Right lobe of liver (tissue), 6 donors: ENCODE data around the gene TRIAP1. TPM values are rescaled to one million over a fixed set of nuclear protein-coding genes. Genes with fewer than 3 reads are reported as not detected.

Experiments
- ATAC-seq, 4 donors: fragments of 200-7000 bp; cut with Tn5 transposase; one replicate each; pipeline ENCODE4 v1.9.1; 2020; ENCODE audit warnings: mild to moderate bottlenecking in 4 of 4, moderate library complexity in 4 of 4
- DNase-seq, 3 donors: peaks; one replicate each; pipeline ENCODE4 v3.0.0-alpha.2; 2020
- H3K27ac ChIP-seq, 3 donors: fragments of 200-600 bp; one replicate each; pipeline ENCODE4 v1.8.0; 2022
- H3K27me3 ChIP-seq, 2 donors: fragments of 200-600 bp; one replicate each; pipeline ENCODE4 v1.8.0; 2022
- H3K36me3 ChIP-seq, 4 donors: fragments of 200-600 bp; sonication (generic) in 1 of 4; one replicate each; pipeline versions ENCODE4 v1.5.1 to v1.8.0; 2017 to 2022; ENCODE audit warnings: control low read depth in 1 of 4
- H3K4me1 ChIP-seq, 4 donors: fragments of 200-600 bp; sonication (generic) in 1 of 4; one replicate each; pipeline versions ENCODE4 v1.5.1 to v1.8.0; 2017 to 2022; ENCODE audit warnings: control low read depth in 1 of 4
- H3K4me3 ChIP-seq, 3 donors: fragments of 200-600 bp; one replicate each; pipeline ENCODE4 v1.8.0; 2022
- H3K9me3 ChIP-seq, 4 donors: fragments of 200-600 bp; sonication (generic) in 1 of 4; one replicate each; pipeline versions ENCODE4 v1.5.1 to v1.8.0; 2017 to 2022; ENCODE audit warnings: control low read depth in 1 of 4
- CTCF ChIP-seq, 4 donors: fragments of 200-600 bp in 3 of 4; fragments of 450-650 bp in 1 of 4; IDR thresholded peaks; one replicate each; pipeline versions ENCODE4 v1.5.1 to v1.8.0; 2016 to 2022; ENCODE audit warnings: antibody characterized with exemption in 4 of 4, mild to moderate bottlenecking in 2 of 4
- POLR2A ChIP-seq: fragments of 450-650 bp; IDR thresholded peaks from one replicate; pipeline ENCODE4 v1.6.1; 2017; ENCODE audit warnings: antibody characterized with exemption, mild to moderate bottlenecking
- WGBS: methylation state at CpG from one replicate; pipeline ENCODE4 v1.1.6; 2018; ENCODE audit warnings: low coverage, low lambda C conversion rate; ENCODE audit not compliant: insufficient coverage; ENCODE audit errors: missing lambda C conversion rate; 5-methylcytosine and 5-hydroxymethylcytosine counted together
- intact Hi-C, 2 donors: fragments of 100-400 bp; cut with DNase I; formaldehyde crosslinking; loops; one replicate each; pipeline versions ENCODE4 v1.11.2 to v1.14.1; 2022
- total RNA-seq, 6 experiments: library from RNA; depleted of rRNA in 2 of 6; stranded (reverse); fragments of >200 nt in 2 of 6; fragmentation: NEBNext Ultra II Directional in 3 of 6; extraction: Animal tissue kit (Norgen Biotek cat#: 25700) in 3 of 6; gene quantifications; one replicate each; pipeline versions ENCODE4 v1.1.0 to v1.2.4, GENCODE V29; 2016 to 2023
- donor health status: DM: no; HTN: yes; CAD: no.
- donor health status: DM: no; HTN: no; CAD: no.
- donor health status: DM: no; HTN: no; CAD: no.
- donor health status: DM: no; HTN: yes; CAD: no.
- donor health status: DM: no; HTN: yes; CAD: no.

TRIAP1 gene
- total RNA-seq, 6 experiments from 2014 or later = 13.3 to 28.7 (median 17.0) TPM

- TF ChIP-seq POLR2A (no peak), CTCF (IDR thresholded peaks at IDR 0.05) (no peak)
- Histone ChIP-seq H3K9me3 (no peaks in the 10 kb centered on the region), H3K4me1 (no peaks in the 10 kb centered on the region), H3K36me3 (no peaks in the 10 kb centered on the region), H3K27ac (no peak overlapping the region), H3K4me3 (no peak overlapping the region), H3K27me3 (no peaks in the 10 kb centered on the region)
- WGBS = 89% methylated on average over 3 of the region's 3 CpGs
- ATAC-seq (no peak), DNase-seq (no peak)
- intact Hi-C loops = no loop called here
Observed at GRCh38 chr12:120406069-120406468, 40.1 kb downstream of the TRIAP1 start.

DNA sequence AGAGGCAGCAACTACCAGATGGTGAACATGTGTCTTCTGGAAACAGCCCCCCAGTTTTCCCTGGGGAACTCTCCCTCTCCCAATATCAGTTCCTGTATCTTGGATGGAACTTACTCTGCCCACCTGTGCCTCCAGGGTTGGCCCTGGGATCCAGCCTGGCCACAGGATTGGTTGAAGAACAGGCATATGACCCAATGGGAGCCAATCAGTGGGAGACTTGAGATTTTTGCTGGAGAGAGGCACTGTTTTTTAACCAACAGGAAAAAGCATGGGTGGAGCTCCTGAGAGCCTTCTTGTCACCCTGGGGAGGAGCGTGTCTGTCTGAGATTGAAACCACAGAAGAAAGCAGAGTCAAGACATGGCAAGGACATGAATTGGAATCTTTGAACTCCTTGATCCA, 41.9 kb downstream of the TRIAP1 start:
- Histone ChIP-seq H3K4me1 (no peaks in the 10 kb centered on the region), H3K4me3 (no peak overlapping the region), H3K9me3 (no peaks in the 10 kb centered on the region), H3K36me3 (no peaks in the 10 kb centered on the region), H3K27me3 (no peaks in the 10 kb centered on the region), H3K27ac (no peak overlapping the region)
- no peak for DNase-seq
- intact Hi-C loops = no loop called here
- no peak for TF ChIP-seq POLR2A
- TF ChIP-seq CTCF (IDR thresholded peaks at IDR 0.05) = no peak
- no peak for ATAC-seq
- 83% methylated on average over 1 of the region's 1 CpG for WGBS

DNA sequence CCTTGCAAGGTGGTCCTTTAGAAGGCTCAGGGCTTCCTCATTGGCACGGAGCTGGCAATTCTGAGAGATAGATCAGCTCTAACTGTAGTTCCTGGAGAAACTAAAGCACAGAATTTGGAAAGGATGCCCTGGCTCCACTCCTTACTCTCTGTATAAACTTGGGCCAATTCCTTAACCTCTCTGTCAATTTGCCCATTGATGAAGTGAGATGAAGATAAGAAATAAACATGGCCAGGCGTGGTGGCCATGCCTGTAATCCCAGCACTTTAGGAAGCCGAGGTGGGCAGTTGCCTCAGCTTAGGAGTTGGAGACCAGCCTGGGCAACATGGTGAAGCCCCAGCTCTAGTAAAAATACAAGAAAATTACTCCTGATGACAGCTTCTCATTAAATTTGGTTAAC, 42.3 kb downstream of the TRIAP1 start:
- intact Hi-C loops = no loop called here
- ATAC-seq = no peak
- Histone ChIP-seq H3K36me3 (no peaks in the 10 kb centered on the region), H3K27me3 (no peaks in the 10 kb centered on the region), H3K9me3 (no peaks in the 10 kb centered on the region), H3K4me1 (no peaks in the 10 kb centered on the region), H3K4me3 (no peak overlapping the region), H3K27ac (no peak overlapping the region)
- DNase-seq = no peak
- 73% methylated on average over 2 of the region's 3 CpGs for WGBS
- TF ChIP-seq CTCF (IDR thresholded peaks at IDR 0.05) (no peak), POLR2A (no peak)

DNA sequence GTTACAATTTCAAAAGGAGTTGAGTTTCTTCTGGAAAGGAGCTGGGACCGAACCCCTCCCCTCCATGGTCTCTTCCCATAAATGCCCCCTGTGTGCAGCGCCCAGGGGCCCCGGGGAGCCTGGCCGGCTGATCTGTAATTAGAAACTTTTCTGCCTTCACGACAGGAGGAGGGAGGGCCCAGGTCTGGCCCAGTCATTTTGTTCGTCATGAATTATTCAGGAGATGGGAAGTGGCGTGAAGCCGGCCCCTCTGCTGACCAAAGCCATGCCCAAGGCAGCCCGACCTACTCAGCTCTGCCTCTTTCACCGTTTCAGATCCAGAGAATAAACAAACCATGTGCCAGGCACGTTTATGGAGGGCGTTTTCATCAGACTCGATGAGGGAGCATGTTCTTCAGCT, 44.0 kb downstream of the TRIAP1 start:
- peaks cover 0 to 6% (median 0%) of the 10 kb centered on the region in 4 donors for H3K4me1 ChIP-seq
- no peak overlapping the region for H3K4me3 ChIP-seq
- H3K36me3 ChIP-seq = no peaks in the 10 kb centered on the region
- WGBS = 33% methylated on average over 10 of the region's 13 CpGs
- no peaks in the 10 kb centered on the region for H3K9me3 ChIP-seq
- DNase-seq (no peak), ATAC-seq (no peak)
- no peak overlapping the region for H3K27ac ChIP-seq
- H3K27me3 ChIP-seq = no peaks in the 10 kb centered on the region
- no peak for TF ChIP-seq CTCF (IDR thresholded peaks at IDR 0.05)
- TF ChIP-seq POLR2A = no peak
- intact Hi-C loops = no loop called here

- no peak for DNase-seq
- no peaks in the 10 kb centered on the region for H3K36me3 ChIP-seq
- no peak for ATAC-seq
- H3K4me3 ChIP-seq = no peak overlapping the region
- H3K27me3 ChIP-seq = no peaks in the 10 kb centered on the region
- no peaks in the 10 kb centered on the region for H3K9me3 ChIP-seq
- intact Hi-C loops = no loop called here
- TF ChIP-seq CTCF (IDR thresholded peaks at IDR 0.05) = no peak
- TF ChIP-seq POLR2A = no peak
- peaks cover 0 to 6% (median 0%) of the 10 kb centered on the region in 4 donors for H3K4me1 ChIP-seq
- H3K27ac ChIP-seq = no peak overlapping the region
- WGBS = 83% methylated on average over 4 of the region's 5 CpGs
Observed at GRCh38 chr12:120399531-120399930, 46.7 kb downstream of the TRIAP1 start.
